Liver (tissue), 9 donors: Measurements from ENCODE around the gene CD160. TPM values are rescaled to one million over a fixed set of nuclear protein-coding genes. Genes with fewer than 3 reads are reported as not detected.
A peak's percentile ranks its signal among the peaks of the same experiment; 100 is the strongest.
"Not testable (repeated sequence)": the region's sequence is repeated elsewhere in the genome, so short reads cannot be mapped to it uniquely, and the experiment has no call there.

Experiments
- DNase-seq: peaks from one replicate; pipeline ENCODE4 v3.0.0-alpha.2; 2017; ENCODE audit warnings: low spot score
- H3K27ac ChIP-seq, 2 donors: one replicate each; pipeline ENCODE4 v1.7.0; 2013; ENCODE audit warnings: inconsistent platforms in 2 of 2, low read length in 2 of 2, control low read depth in 1 of 2, low read depth in 1 of 2, mild to moderate bottlenecking in 1 of 2
- H3K27me3 ChIP-seq, 4 donors: one replicate each; pipeline versions ENCODE4 v1.6.1 to v1.7.0; 2013; ENCODE audit warnings: low read length in 3 of 4, inconsistent platforms in 1 of 4, mild to moderate bottlenecking in 1 of 4, moderate library complexity in 1 of 4; ENCODE audit not compliant: control insufficient read depth in 4 of 4, insufficient read depth in 4 of 4
- H3K36me3 ChIP-seq, 4 donors: one replicate each; pipeline versions ENCODE4 v1.6.1 to v1.7.0; 2013; ENCODE audit warnings: low read length in 3 of 4, mild to moderate bottlenecking in 3 of 4, low read depth in 1 of 4, moderate library complexity in 1 of 4; ENCODE audit not compliant: control insufficient read depth in 4 of 4, insufficient read depth in 3 of 4
- H3K4me1 ChIP-seq, 4 donors: one replicate each; pipeline versions ENCODE4 v1.6.1 to v1.7.0; 2013; ENCODE audit warnings: low read length in 3 of 4, mild to moderate bottlenecking in 3 of 4, moderate library complexity in 1 of 4; ENCODE audit not compliant: control insufficient read depth in 4 of 4, insufficient read depth in 4 of 4
- H3K4me3 ChIP-seq, 3 donors: one replicate each; pipeline versions ENCODE4 v1.6.1 to v1.7.0; 2013; ENCODE audit warnings: low read length in 3 of 3, control low read depth in 1 of 3, low read depth in 1 of 3, mild to moderate bottlenecking in 1 of 3
- H3K9ac ChIP-seq, 2 donors: one replicate each; pipeline ENCODE4 v1.7.0; 2013; ENCODE audit warnings: low read length in 2 of 2, mild to moderate bottlenecking in 2 of 2, moderate library complexity in 2 of 2, control low read depth in 1 of 2, low read depth in 1 of 2
- H3K9me3 ChIP-seq, 4 donors: one replicate each; pipeline versions ENCODE4 v1.6.1 to v1.7.0; 2013; ENCODE audit warnings: low read length in 3 of 4; ENCODE audit not compliant: control insufficient read depth in 4 of 4
- HNF4A ChIP-seq, 2 donors: conservative IDR thresholded peaks; 2 replicates each; pipeline ENCODE4 v1.6.1; 2016; ENCODE audit warnings: antibody characterized with exemption in 2 of 2, mild to moderate bottlenecking in 2 of 2
- NR2F2 ChIP-seq: IDR thresholded peaks from 2 replicates; pipeline ENCODE4 v1.6.1; 2016; ENCODE audit warnings: antibody characterized with exemption
- TAF1 ChIP-seq: conservative IDR thresholded peaks from 2 replicates; pipeline ENCODE4 v1.6.1; 2016; ENCODE audit warnings: antibody characterized with exemption, mild to moderate bottlenecking
- WGBS: extraction: QIAGEN DNeasy Blood & Tissue Kit; methylation state at CpG from one replicate; pipeline ENCODE4 v1.1.7; 2013; 5-methylcytosine and 5-hydroxymethylcytosine counted together
- polyA plus RNA-seq, 2 donors: library from polyadenylated mRNA; stranded (reverse) in 1 of 2; unstranded in 1 of 2; fragments of 200-250 nt in 1 of 2; fragments of >200 nt in 1 of 2; fragmentation: Nextera tagmentation in 1 of 2; extraction: Ambion mirVana in 1 of 2; gene quantifications; one replicate each; pipeline versions ENCODE4 v1.2.1 to v1.2.3, GENCODE V29; 2013 to 2015
- total RNA-seq, 2 donors: library from RNA; depleted of rRNA; stranded (reverse); fragments of >200 nt; gene quantifications; one replicate each; pipeline ENCODE4 v1.2.3, GENCODE V29; 2014
- TF ChIP-seq, protein P1 (sequence below): IDR thresholded peaks from 2 replicates; pipeline ENCODE4 v1.6.1; 2016; ENCODE audit warnings: antibody characterized with exemption
- TF ChIP-seq, protein P2 (sequence below): IDR thresholded peaks from 2 replicates; pipeline ENCODE4 v1.6.1; 2016; ENCODE audit warnings: antibody characterized with exemption
- donor health status: healthy.
- donor health status: healthy.
- donor health status: healthy.
- donor health status: healthy.
- donor health status: healthy.

The CD160 gene
- total and polyA plus RNA-seq, 4 donors = 0.54 to 1.4 (median 1.1) TPM

DNA sequence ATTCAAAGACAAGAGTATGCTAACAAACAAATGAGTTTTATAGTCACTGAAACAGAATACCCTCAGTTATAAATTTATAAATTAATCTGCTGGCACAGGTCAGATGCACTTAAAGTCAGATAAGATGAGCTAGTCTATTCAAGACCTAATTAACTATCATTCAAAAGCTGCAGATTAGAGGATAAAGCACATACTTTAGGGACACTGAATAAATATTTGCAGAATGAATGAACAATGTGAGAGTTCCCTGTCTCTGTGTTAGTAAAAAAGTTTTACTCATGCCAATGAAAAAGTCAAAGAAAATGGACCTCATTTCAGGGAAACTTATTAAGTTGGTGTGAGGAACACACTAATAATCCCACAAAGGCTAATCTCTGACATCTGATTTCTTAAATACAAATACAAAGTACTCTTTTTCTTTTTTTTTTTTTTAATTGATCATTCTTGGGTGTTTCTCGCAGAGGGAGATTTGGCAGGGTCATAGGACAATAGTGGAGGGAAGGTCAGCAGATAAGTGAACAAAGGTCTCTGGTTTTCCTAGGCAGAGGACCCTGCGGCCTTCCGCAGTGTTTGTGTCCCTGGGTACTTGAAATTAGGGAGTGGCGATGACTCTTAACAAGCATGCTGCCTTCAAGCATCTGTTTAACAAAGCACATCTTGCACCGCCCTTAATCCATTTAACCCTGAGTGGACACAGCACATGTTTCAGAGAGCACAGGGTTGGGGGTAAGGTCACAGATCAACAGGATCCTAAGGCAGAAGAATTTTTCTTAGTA, 46.5 kb downstream of the CD160 start:
- not testable (repeated sequence) for H3K27me3 ChIP-seq, H3K9me3 ChIP-seq, H3K27ac ChIP-seq, H3K4me3 ChIP-seq, H3K9ac ChIP-seq, H3K4me1 ChIP-seq, DNase-seq, H3K36me3 ChIP-seq
- TF ChIP-seq HNF4A (conservative IDR thresholded peaks at IDR 0.05) = peak; percentile 11 to 13
- WGBS = 49% methylated on average over 5 of the region's 5 CpGs

DNA sequence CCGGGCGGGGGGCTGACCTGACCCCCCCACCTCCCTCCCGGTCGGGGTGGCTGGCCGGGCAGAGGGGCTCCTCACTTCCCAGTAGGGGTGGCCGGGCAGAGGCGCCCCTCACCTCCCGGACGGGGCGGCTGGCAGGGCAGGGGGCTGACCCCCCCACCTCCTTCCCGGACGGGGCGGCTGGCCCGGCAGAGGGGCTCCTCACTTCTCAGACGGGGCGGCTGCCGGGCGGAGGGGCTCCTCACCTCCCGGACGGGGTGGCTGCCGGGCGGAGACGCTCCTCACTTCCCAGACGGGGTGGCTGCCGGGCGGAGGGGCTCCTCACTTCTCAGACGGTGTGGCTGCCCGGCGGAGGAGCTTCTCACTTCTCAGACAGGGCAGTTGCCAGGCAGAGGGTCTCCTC, 47.6 kb downstream of the CD160 start:
- WGBS = 97% methylated on average over 29 of the region's 29 CpGs
- H3K9me3 ChIP-seq, H3K27ac ChIP-seq, H3K27me3 ChIP-seq, DNase-seq, H3K4me3 ChIP-seq, H3K9ac ChIP-seq, H3K4me1 ChIP-seq: not testable (repeated sequence)
- H3K36me3 ChIP-seq = peaks cover 1 to 17% (median 7%) of the 10 kb centered on the region in 4 donors

DNA sequence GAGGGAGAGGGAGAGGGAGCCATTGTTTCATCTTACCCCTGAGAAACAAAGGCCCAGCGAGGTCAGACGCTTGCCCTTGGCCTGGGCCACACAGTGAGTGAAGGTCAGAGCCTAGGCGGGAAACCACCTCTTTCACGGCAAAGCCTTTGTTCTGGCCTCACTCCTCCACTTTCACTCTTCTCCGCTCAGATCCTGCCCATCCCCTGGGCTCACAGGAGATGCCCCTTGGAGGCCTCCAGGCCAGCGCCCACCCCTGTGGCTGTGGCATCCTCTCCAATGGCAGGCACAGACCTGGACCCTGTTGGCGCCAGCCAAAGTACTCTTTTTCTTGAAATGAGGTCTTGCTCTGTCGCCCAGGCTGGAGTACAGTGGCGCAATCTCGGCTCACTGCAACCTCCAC, 48.7 kb downstream of the CD160 start:
- 98% methylated on average over 10 of the region's 10 CpGs for WGBS
- not testable (repeated sequence) for H3K27me3 ChIP-seq, DNase-seq, H3K4me1 ChIP-seq, H3K27ac ChIP-seq, H3K9me3 ChIP-seq, H3K4me3 ChIP-seq, H3K9ac ChIP-seq
- peaks cover 1 to 17% (median 7%) of the 10 kb centered on the region in 4 donors for H3K36me3 ChIP-seq

DNA sequence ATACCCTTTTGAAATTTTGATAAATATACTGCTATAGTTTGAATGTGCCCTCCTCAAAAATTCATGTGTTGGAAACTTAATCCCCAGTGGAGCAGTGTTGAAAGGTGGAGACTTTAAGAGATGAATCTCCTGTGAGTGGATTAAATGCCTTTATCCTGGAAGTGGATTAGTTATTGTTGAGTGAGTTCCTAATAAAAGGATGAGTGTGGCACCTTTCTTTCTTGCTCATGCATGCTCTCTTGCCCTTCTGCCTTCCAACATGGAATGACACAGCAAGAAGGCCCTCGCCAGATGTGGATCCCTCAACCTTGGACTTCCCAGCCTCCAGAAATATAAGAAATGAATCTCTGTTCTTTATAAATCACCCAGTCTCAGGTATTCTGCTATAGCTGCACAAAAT, 51.8 kb downstream of the CD160 start:
- Histone ChIP-seq H3K4me1 (no peaks in the 10 kb centered on the region), H3K36me3 (peaks cover 1 to 17% (median 7%) of the 10 kb centered on the region in 4 donors), H3K27me3 (no peaks in the 10 kb centered on the region), H3K4me3 (no peak overlapping the region), H3K9me3 (no peaks in the 10 kb centered on the region), H3K27ac (no peak overlapping the region), H3K9ac (no peak overlapping the region)
- TF ChIP-seq NR2F2 (no peak), TAF1 (no peak), HNF4A (conservative IDR thresholded peaks at IDR 0.05) (no peak)
- TF ChIP-seq, protein P1, sequence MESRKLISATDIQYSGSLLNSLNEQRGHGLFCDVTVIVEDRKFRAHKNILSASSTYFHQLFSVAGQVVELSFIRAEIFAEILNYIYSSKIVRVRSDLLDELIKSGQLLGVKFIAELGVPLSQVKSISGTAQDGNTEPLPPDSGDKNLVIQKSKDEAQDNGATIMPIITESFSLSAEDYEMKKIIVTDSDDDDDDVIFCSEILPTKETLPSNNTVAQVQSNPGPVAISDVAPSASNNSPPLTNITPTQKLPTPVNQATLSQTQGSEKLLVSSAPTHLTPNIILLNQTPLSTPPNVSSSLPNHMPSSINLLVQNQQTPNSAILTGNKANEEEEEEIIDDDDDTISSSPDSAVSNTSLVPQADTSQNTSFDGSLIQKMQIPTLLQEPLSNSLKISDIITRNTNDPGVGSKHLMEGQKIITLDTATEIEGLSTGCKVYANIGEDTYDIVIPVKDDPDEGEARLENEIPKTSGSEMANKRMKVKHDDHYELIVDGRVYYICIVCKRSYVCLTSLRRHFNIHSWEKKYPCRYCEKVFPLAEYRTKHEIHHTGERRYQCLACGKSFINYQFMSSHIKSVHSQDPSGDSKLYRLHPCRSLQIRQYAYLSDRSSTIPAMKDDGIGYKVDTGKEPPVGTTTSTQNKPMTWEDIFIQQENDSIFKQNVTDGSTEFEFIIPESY = no peak
- TF ChIP-seq, protein P2, sequence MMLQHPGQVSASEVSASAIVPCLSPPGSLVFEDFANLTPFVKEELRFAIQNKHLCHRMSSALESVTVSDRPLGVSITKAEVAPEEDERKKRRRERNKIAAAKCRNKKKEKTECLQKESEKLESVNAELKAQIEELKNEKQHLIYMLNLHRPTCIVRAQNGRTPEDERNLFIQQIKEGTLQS = no peak
- WGBS = 100% methylated on average over 1 of the region's 1 CpG
- no peak for DNase-seq
